NCI-H345 (cell line): ENCODE results near the gene TENM4.
A peak's percentile ranks its signal among the peaks of the same experiment; 100 is the strongest.

Experiments used
- DNase-seq: peaks from one replicate; lab custom pipeline; 2025; lab: John Stamatoyannopoulos, UW

The TENM4 gene

DNA sequence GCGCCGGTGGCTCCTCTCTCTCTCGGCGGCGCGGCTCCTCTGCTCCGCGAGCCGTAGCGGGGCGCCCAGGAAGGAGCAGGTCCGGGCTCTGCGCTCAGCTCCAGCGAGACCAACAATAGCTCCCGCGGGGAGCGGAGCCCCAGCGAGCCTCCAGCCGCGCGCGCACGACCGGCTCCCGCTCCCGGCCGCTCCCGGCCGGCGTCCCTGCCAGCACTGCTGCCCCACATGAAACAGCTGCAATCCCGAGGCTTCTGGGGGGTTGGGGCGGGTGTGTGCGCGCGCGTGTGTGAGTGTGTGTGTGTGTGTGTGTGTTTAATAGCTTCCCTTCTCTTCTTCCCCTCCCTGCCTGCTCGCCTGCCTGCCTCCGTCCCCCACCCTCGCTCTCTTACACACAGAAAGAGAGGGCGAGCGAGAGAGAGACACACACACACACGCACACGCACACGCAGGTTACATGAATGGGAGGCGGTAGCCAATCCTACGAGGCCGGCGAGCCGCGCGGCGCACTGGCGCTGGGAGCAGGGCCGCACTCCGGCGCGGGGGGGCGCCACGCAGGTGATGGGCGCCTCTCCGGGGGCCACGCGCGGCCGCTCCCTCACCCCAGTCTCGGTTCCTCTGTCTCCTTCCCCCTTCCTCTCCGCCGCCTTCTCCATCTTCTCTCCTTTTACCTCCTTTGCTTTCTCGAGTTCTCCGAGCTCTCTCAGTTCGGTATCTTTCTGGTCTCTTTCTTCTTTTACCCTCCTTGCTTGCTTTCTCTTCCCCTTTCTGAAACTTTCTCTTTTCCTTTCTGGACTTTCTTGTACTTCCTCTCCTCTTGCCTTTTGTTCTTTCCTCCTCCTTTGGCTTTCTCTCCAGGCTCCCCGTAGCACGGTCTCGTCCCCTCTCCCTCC, at the start of gene TENM4:
TSS of gene TENM4 (minus strand) at position 460 of the 890 bp plus-strand sequence. CDS start 371,086 bp downstream, outside the sequence.
- DNase-seq, result peak; percentile 82

GRCh38 chr11:79488286-79488685, 47.5 kb upstream of the TENM4 start:
- DNase-seq, result no peak

GRCh38 chr11:79487412-79487811, 46.6 kb upstream of the TENM4 start:
- DNase-seq, result no peak

DNA sequence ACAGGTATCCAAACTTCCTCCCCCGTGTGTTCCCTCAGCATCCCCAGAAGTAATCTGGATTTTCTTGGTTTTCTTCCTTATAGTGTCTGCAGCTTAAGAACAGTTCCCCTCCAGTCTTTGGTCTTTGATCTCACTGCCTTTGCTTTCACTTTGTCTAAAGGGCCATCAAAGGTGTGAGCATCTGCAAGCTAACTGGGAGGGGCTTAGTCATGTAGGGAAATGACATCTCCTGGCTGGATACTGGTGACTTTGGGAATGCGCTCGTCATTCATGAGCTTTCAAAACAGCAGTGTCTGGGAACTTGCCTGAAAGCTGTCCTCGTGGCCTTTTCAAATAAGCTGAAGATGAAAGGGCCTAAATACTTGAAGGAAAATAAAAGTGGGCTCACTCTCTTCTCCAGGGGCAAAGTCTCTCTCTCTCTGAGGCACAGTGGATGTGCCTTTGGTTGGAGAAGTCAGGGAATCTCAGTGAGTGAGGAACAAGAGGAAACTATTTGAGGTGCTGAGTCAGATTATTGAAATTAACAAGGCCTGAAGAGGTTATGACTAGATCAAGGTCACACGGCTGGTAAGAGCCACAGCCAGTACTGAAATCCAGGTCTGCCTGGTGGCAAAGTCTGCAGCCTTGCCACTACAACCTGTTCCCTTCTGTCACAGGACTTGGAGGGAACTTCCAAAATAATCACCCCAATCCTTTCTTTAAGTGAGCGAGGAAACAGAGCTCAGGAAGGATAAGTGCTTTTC, 45.6 kb upstream of the TENM4 start:
- no peak for DNase-seq

- DNase-seq, result no peak
Observed at GRCh38 chr11:79485694-79486093, 44.9 kb upstream of the TENM4 start.

DNA sequence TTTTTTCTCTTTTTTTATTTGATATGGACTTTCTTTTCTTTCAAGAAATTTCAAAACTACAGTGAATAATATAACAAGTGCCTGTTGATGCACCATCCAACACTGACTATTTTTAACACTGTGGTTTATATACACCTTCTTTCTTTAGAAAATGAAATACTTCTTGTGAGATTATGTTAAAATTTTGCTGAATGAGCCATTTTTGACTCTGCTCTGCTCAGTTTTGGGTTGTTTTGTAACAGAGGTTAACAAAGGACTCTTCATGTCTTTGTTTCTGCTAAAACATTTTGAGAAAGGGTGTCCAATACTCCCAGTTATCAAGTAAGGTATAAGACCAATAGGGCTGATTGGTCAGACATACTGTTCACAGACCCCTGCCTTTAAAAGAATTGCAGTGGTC, 44.0 kb upstream of the TENM4 start:
- DNase-seq, result no peak

DNA sequence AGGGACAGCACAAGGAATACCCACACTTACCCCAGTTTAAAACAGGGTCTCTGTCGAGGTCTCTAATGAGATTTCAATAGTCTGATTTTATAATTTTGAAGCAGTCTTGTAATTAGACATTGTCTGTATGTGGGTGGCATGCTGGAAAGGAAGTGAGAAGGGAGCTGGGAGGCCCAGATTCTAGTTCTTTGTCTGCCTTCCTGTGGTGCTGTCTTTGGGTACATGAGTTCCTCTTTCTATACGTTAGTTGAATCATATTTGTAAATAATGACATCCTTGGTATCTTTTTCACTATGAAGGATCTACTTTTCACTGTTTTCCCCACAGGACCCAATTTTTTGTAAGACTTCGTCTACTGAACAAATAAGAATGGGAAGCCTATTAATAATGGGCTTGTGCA, 42.0 kb upstream of the TENM4 start:
- DNase-seq, result no peak

GRCh38 chr11:79481795-79482194, 41.0 kb upstream of the TENM4 start:
- no peak for DNase-seq

- no peak for DNase-seq
Observed at GRCh38 chr11:79480864-79481263, 40.0 kb upstream of the TENM4 start.

DNA sequence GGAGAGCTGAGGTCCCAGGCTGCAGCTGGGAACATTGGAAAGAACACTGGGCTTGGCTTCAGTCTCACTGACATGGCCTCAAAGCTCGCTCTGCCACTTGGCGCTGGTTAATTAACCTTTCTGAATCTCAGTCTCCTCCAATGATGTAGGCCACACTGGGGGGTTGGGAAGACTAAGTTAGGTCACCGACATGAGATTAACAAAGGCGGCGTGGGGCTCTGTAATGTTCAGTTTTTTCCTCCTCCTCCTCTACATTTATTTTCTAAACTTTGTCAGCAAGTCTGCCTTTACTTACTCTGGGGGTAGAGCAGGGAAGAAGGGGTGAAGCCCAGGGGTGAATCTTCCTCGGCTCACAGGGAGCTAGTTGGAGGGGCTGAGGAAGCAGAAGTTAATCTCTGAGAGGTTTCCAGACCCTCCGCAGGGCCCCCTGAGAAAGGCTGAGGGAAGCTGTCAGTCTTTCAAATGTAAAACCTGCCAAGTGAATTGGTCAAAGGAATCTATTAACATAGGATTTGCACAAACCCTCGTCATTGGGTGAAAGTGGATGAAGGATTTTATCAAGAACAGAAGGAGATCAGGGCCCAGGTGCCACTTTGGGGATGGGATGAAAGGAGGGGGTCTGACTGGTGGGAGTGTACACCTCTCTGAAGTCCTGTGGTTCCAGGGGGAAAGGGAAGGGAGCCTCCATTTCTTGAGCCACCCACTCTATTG, 32.1 kb upstream of the TENM4 start:
- DNase-seq, result no peak

- no peak for DNase-seq
Observed at GRCh38 chr11:79471071-79471844, 30.4 kb upstream of the TENM4 start.

- DNase-seq, result no peak
Observed at GRCh38 chr11:79470161-79470560, 29.3 kb upstream of the TENM4 start.

DNA sequence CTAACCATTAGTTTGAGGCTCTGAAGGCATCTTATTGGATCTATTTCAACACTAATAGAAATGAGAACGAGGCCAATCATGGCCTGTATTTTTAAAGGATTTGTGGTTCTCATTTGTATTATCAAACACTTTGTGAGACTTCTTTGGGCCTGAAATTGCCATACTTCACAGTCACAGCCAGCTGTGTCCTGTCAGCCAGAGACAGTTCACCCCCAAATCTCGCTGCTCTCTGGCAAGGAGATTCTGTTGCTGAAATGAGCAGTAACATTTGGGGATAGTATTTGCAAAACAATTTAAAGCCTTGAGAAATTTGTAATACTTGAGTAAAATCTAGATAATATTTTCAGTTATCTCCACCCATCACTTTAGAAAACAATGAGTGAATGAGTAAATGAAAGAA, 26.9 kb upstream of the TENM4 start:
- no peak for DNase-seq

- no peak for DNase-seq
Observed at GRCh38 chr11:79466411-79466810, 25.6 kb upstream of the TENM4 start.

- DNase-seq, result no peak
Observed at GRCh38 chr11:79465160-79465559, 24.3 kb upstream of the TENM4 start.

GRCh38 chr11:79461666-79462645, 21.1 kb upstream of the TENM4 start:
- no peak for DNase-seq

- peak; percentile 29 for DNase-seq
Observed at GRCh38 chr11:79461144-79461543, 20.3 kb upstream of the TENM4 start.

DNA sequence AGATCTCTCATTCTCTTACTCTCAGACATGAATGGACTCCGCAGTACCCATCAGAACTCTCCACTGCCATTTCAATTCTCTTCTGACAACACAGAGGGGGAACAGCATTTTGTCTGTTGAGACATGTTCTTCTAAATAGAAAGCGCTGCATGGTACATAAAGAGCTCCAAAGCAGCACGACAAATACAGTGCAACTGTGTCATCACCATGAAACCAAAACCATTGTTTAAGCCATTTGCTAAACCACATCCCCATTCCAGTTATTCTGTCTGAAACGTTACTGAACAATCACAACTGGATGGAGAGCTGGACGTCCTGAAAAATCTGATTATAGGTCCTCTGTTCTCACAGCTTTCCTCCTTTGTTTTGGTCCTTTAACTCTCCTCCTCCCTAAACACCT, 17.9 kb upstream of the TENM4 start:
- peak; percentile 41 for DNase-seq

GRCh38 chr11:79456501-79456900, 15.7 kb upstream of the TENM4 start:
- DNase-seq, result no peak

DNA sequence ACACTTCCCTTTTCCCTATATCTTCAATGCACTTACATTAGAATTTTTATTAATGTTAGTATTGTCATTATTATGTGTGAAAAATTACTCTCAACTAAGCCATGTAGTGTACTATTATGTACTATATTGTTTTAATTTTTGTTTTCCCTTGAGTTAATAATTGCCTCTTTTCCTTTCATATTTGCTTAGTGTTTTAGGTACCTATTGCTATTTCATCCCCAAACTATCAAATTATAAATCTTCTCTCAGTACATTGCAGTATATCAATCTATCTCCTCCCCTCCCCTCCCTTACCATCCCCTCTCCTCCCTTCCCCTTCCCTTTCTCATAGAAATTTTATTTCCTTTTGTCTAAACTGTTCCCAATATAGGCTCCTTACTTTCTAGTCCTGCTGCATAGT, 12.8 kb upstream of the TENM4 start:
- DNase-seq, result no peak

DNA sequence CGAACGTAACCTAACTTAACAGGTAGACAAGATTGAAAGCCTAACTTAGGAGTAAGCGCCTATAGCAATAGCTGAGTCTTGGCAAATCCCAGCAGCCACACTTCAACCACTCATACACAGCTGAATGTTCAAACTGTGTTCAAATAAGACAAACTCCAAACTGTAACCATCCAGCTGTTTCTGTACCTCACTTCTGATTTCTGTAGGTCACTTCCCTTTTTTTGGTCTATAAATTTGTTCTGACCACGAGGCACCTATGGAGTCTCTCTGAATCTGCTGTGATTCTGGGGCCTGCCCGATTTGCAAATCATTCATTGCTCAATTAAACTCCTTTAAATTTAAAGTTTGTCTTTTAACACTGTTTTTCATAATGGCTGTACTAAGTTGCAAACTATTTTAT, 8.2 kb upstream of the TENM4 start:
- no peak for DNase-seq
